WERI-Rb-1 (cell line): ENCODE data around the gene MBTPS1.

Source experiments
- DNase-seq: peaks from one replicate; pipeline ENCODE4 v3.0.0-alpha.2; 2020
- H3K27ac ChIP-seq: fragments of 250-450 bp; sonication (Bioruptor Pico); 2 replicates; pipeline ENCODE4 v1.5.1; 2020; ENCODE audit warnings: mild to moderate bottlenecking, moderate library complexity
- H3K27me3 ChIP-seq: fragments of 250-450 bp; sonication (Bioruptor Pico); 2 replicates; pipeline ENCODE4 v1.5.1; 2021; ENCODE audit warnings: mild to moderate bottlenecking, low read depth, moderate library complexity; ENCODE audit not compliant: insufficient read depth, severe bottlenecking
- H3K36me3 ChIP-seq: fragments of 250-450 bp; sonication (Bioruptor Pico); 2 replicates; pipeline ENCODE4 v1.5.1; 2020; ENCODE audit warnings: mild to moderate bottlenecking, moderate library complexity
- H3K4me3 ChIP-seq: 2 replicates; pipeline ENCODE4 v1.5.1; 2011; ENCODE audit warnings: low read depth, mild to moderate bottlenecking, control low read depth, low read length
- H3K9me3 ChIP-seq: fragments of 250-450 bp; sonication (Bioruptor Pico); 2 replicates; pipeline ENCODE4 v1.5.1; 2021; ENCODE audit warnings: mild to moderate bottlenecking, moderate library complexity; ENCODE audit not compliant: severe bottlenecking
- CTCF ChIP-seq: IDR thresholded peaks from 2 replicates; pipeline ENCODE4 v1.5.1; 2011; ENCODE audit warnings: low read depth, mild to moderate bottlenecking, control low read depth, inconsistent platforms, low read length

MBTPS1 gene

GRCh38 chr16:84082835-84083569, 33.7 kb downstream of the MBTPS1 start:
- H3K36me3 ChIP-seq, result peaks cover 9% of the 10 kb centered on the region
- H3K27ac ChIP-seq, result no peak overlapping the region
- no peaks in the 10 kb centered on the region for H3K9me3 ChIP-seq
- no peak for DNase-seq
- no peak for TF ChIP-seq CTCF
- H3K4me3 ChIP-seq, result no peak overlapping the region
- no peaks in the 10 kb centered on the region for H3K27me3 ChIP-seq

- Histone ChIP-seq H3K36me3 (peaks cover 9% of the 10 kb centered on the region), H3K27me3 (no peaks in the 10 kb centered on the region), H3K4me3 (no peak overlapping the region), H3K27ac (no peak overlapping the region), H3K9me3 (no peaks in the 10 kb centered on the region)
- DNase-seq, result no peak
- TF ChIP-seq CTCF, result no peak
These were observed 34.6 kb downstream of the MBTPS1 start for GRCh38 chr16:84082110-84082509.

GRCh38 chr16:84081446-84081989, 35.2 kb downstream of the MBTPS1 start:
- Histone ChIP-seq H3K9me3 (no peaks in the 10 kb centered on the region), H3K27me3 (no peaks in the 10 kb centered on the region), H3K27ac (no peak overlapping the region), H3K36me3 (peaks cover 9% of the 10 kb centered on the region), H3K4me3 (no peak overlapping the region)
- DNase-seq, result no peak
- TF ChIP-seq CTCF, result no peak

- DNase-seq, result no peak
These were observed 35.9 kb downstream of the MBTPS1 start for GRCh38 chr16:84080813-84081212.

GRCh38 chr16:84080378-84080777, 36.4 kb downstream of the MBTPS1 start:
- H3K36me3 ChIP-seq, result peaks cover 5% of the 10 kb centered on the region
- no peak for DNase-seq
- no peak overlapping the region for H3K4me3 ChIP-seq
- no peaks in the 10 kb centered on the region for H3K27me3 ChIP-seq
- no peak overlapping the region for H3K27ac ChIP-seq
- H3K9me3 ChIP-seq, result no peaks in the 10 kb centered on the region
- no peak for TF ChIP-seq CTCF

More at GRCh38 chr16:84080813-84081212, 35.9 kb downstream of the MBTPS1 start:
- no peak overlapping the region for H3K27ac ChIP-seq
- no peak for TF ChIP-seq CTCF
- no peak overlapping the region for H3K4me3 ChIP-seq
- H3K27me3 ChIP-seq, result no peaks in the 10 kb centered on the region
- H3K9me3 ChIP-seq, result no peaks in the 10 kb centered on the region
- H3K36me3 ChIP-seq, result peaks cover 6% of the 10 kb centered on the region
